GM19452 (cell line): Measurements from ENCODE around the gene PAQR4.

Source experiments
- ATAC-seq: cut with Tn5 transposase; IDR thresholded peaks from one replicate; pipeline ENCODE4 v1.9.1; 2021; ENCODE audit not compliant: unreplicated experiment

PAQR4 gene

DNA sequence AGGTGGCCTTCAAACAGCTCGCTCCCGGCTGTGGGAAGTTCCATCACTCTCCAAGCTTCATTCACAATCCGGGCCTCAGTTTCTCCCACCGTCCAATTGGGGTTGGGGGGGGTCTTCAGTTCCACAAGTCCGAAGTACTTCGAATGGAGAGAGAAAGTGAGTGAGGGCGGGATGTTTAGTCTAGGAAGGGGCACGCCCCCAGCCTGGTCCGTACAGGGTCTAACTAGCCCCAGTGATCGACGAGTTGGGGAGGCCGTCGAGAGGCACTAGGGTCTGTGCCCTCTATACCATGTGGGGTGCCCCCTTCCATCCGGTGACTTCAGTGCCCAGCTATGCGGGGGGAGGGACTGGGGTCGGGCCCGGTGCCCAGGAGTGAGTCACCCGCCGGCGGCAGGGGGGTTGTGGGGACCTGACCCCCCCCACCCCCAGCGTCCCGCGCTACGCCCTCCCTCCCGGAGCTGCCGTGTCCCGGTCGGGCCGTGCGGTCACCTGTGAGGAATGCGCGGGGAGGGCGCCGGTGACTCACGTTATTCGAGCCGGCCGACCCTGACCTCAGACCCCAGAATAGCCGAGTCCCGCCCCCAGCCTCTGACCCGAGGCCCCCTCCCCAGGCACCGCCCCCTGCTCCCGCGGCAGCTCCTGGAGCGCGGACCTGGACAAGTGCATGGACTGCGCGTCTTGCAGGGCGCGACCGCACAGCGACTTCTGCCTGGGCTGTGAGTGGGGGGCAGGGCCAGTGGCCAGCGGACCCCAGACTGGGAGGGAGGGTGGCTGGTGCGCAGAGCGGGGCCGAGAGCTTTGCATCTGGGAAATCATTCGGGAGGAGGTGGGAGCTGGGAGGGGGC lies 51.7 kb downstream of the PAQR4 start:
- no peak for ATAC-seq

DNA sequence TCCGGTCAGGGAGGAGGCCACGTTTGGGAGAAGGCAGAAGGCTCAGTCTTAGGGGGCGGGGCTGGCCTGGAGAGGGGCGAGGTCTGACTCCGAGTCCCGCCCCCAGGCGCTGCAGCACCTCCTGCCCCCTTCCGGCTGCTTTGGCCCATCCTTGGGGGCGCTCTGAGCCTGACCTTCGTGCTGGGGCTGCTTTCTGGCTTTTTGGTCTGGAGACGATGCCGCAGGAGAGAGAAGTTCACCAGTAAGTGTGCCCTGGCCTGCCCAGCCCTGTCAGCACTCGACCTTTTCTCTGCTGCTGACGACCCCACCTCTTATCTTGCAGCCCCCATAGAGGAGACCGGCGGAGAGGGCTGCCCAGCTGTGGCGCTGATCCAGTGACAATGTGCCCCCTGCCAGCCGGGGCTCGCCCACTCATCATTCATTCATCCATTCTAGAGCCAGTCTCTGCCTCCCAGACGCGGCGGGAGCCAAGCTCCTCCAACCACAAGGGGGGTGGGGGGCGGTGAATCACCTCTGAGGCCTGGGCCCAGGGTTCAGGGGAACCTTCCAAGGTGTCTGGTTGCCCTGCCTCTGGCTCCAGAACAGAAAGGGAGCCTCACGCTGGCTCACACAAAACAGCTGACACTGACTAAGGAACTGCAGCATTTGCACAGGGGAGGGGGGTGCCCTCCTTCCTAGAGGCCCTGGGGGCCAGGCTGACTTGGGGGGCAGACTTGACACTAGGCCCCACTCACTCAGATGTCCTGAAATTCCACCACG lies 52.5 kb downstream of the PAQR4 start:
- ATAC-seq, result no peak

DNA sequence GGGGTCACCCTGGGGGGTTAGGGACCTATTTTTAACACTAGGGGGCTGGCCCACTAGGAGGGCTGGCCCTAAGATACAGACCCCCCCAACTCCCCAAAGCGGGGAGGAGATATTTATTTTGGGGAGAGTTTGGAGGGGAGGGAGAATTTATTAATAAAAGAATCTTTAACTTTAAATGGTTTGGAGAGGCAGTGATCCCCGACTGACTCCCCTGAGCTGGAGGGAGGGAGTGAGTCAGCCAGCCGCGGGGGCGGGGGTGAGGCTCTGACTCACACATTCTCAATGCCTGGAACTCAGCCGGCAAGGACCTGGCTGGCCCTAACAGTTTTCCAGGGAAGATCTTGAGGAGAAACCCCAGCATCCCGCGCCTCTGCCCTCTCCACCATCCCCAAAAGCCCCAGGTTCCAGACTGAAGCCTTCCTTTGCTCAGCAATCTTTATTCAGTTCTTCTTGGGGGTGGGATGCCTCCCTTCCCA lies 53.1 kb downstream of the PAQR4 start:
- ATAC-seq, result no peak

DNA sequence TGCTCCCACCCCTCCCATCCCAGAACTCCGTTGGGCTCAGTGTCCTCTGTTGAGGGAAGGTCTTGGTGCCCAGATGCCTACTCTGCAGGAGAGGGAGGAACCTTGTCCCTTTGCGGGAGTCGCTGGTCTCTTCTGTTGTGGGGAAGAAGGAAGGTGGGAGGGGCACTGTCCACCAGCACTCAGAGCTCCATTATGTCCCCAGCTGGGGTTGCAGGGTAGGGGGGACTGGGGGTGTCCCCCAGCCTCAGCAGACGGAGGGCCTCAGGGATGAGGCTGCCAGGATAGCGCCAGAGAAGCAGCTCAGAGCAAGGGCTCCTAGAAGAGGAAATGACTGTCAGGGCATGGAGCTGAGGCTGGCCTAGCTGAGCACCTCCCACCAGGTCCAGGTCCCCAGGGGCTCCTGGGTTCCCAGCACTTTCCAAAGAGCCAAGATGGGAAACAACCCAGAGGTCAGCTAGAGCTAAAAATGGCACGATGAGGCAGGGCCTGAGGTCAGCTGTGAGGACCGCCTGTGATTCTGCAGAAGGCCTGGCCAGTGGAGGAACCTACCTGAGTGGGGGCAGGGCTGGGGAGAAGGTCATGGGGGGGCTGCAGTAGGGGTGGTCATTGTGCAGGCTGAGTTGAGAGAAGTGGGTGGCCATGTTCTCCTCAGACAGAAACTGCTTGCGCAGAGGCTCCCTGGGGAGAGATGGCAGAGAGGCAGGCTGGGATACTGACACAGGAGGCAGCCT lies 53.7 kb downstream of the PAQR4 start:
- no peak for ATAC-seq
